Endodermal cell (in vitro differentiated cells): Measurements from ENCODE around the gene SLC4A4. TPM values are rescaled to one million over a fixed set of nuclear protein-coding genes. Genes with fewer than 3 reads are reported as not detected.

Experiments used
- DNase-seq: peaks from one replicate; pipeline ENCODE4 v3.0.0-alpha.2; 2017
- H3K27ac ChIP-seq: 2 replicates; pipeline ENCODE4 v1.5.1; 2013; ENCODE audit warnings: mild to moderate bottlenecking, low read depth, low read length, moderate library complexity
- H3K27me3 ChIP-seq: 2 replicates; pipeline ENCODE4 v1.6.1; 2013; ENCODE audit warnings: mild to moderate bottlenecking, low read length, moderate library complexity; ENCODE audit not compliant: insufficient read depth, control insufficient read depth, poor library complexity, severe bottlenecking
- H3K36me3 ChIP-seq: 2 replicates; pipeline ENCODE4 v1.7.0; 2013; ENCODE audit warnings: mild to moderate bottlenecking, low read length, moderate library complexity; ENCODE audit not compliant: control insufficient read depth, insufficient read depth
- H3K4me1 ChIP-seq: one replicate; pipeline ENCODE4 v1.7.0; 2013; ENCODE audit warnings: low read length; ENCODE audit not compliant: control insufficient read depth, insufficient read depth
- H3K4me3 ChIP-seq: 2 replicates; pipeline ENCODE4 v1.5.1; 2013; ENCODE audit warnings: mild to moderate bottlenecking, low read length, moderate library complexity
- H3K9ac ChIP-seq: 2 replicates; pipeline ENCODE4 v1.6.1; 2013; ENCODE audit warnings: mild to moderate bottlenecking, low read length, moderate library complexity; ENCODE audit not compliant: poor library complexity, severe bottlenecking; ENCODE audit errors: extremely low read depth
- H3K9me3 ChIP-seq: 2 replicates; pipeline ENCODE4 v1.6.1; 2013; ENCODE audit warnings: mild to moderate bottlenecking, low read length, moderate library complexity; ENCODE audit not compliant: control insufficient read depth
- H3K27ac Mint-ChIP-seq: 2 replicates; pipeline ENCODE4 v1.8.0; 2020; ENCODE audit warnings: mixed read lengths
- H3K27me3 Mint-ChIP-seq: 2 replicates; pipeline ENCODE4 v1.8.0; 2021; ENCODE audit warnings: mild to moderate bottlenecking, mixed read lengths; ENCODE audit not compliant: insufficient read depth
- H3K36me3 Mint-ChIP-seq: 2 replicates; pipeline ENCODE4 v1.8.0; 2020; ENCODE audit warnings: low read depth, mixed read lengths
- H3K4me1 Mint-ChIP-seq: 2 replicates; pipeline ENCODE4 v1.8.0; 2020; ENCODE audit warnings: mixed read lengths
- H3K4me3 Mint-ChIP-seq: 2 replicates; pipeline ENCODE4 v1.8.0; 2020; ENCODE audit warnings: mild to moderate bottlenecking, moderate library complexity, mixed read lengths
- H3K9me3 Mint-ChIP-seq: 2 replicates; pipeline ENCODE4 v1.8.0; 2020; ENCODE audit warnings: mild to moderate bottlenecking, mixed read lengths
- CTCF ChIP-seq: fragments of 200-600 bp; sonication (generic); conservative IDR thresholded peaks from 2 replicates; pipeline ENCODE4 v1.5.0; 2021; ENCODE audit warnings: antibody characterized with exemption, mild to moderate bottlenecking
- WGBS, 2 experiments: methylation state at CpG; one replicate each; pipeline versions ENCODE4 v1.1.5 to v1.1.7; 2013; ENCODE audit warnings: missing lambda C conversion rate in 2 of 2, mixed read lengths in 1 of 2; ENCODE audit not compliant: insufficient coverage in 1 of 2, insufficient read length in 1 of 2; 5-methylcytosine and 5-hydroxymethylcytosine counted together
- total RNA-seq, 2 donors: library from RNA; stranded (reverse); fragmentation: NEBNext Ultra II Directional in 1 of 2; extraction: Animal tissue kit (Norgen Biotek cat#: 25700) in 1 of 2; gene quantifications; 2 replicates in 1 of 2; 3 replicates in 1 of 2; pipeline ENCODE4 v1.2.1, GENCODE V29; 2021

Gene SLC4A4
- total RNA-seq, 2 donors from 2014 or later, result 3.3 to 3.8 TPM

GRCh38 chr4:71415491-71415890 lies 76.7 kb downstream of the SLC4A4 start:
- H3K4me3 Mint-ChIP-seq, result no peak overlapping the region
- no peak overlapping the region for H3K27ac ChIP-seq
- no peak for DNase-seq
- H3K9me3 ChIP-seq, result peaks cover 17% of the 10 kb centered on the region
- no peak overlapping the region for H3K4me3 ChIP-seq
- H3K9me3 Mint-ChIP-seq, result peaks cover 21% of the 10 kb centered on the region
- H3K36me3 Mint-ChIP-seq, result peaks cover 7% of the 10 kb centered on the region
- no peaks in the 10 kb centered on the region for H3K27me3 ChIP-seq
- H3K4me1 Mint-ChIP-seq, result no peaks in the 10 kb centered on the region
- H3K4me1 ChIP-seq, result no peaks in the 10 kb centered on the region
- TF ChIP-seq CTCF, result no peak
- no peak overlapping the region for H3K27ac Mint-ChIP-seq
- H3K9ac ChIP-seq, result no peak overlapping the region
- WGBS, 2 experiments, result 94 to 100% methylated on average over 1 to 2 of the region's 2 CpGs
- no peaks in the 10 kb centered on the region for H3K27me3 Mint-ChIP-seq
- no peaks in the 10 kb centered on the region for H3K36me3 ChIP-seq

DNA sequence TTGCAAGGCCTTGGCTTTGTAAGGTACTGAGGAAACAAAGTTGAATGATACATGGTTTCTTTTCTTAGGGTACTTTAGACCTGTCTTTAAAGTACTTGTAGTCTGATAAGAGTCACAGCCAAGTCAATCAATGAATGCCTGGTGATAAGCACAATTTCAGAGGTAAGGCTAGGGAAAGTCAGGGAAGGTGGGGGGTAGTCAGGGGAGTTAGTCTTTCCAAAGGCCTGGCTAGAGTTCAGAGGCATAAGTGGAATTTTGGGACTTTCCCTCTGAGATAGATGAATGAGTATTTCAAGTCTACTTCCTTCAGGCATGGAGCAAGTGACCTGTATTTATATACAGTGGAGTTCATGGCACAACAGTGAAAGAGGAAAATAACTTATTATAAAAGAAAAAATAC lies 78.3 kb downstream of the SLC4A4 start:
- peaks cover 28% of the 10 kb centered on the region for H3K9me3 Mint-ChIP-seq
- H3K4me3 Mint-ChIP-seq, result no peak overlapping the region
- no peak overlapping the region for H3K27ac Mint-ChIP-seq
- H3K4me1 Mint-ChIP-seq, result no peaks in the 10 kb centered on the region
- no peaks in the 10 kb centered on the region for H3K27me3 Mint-ChIP-seq
- no peak for DNase-seq
- peaks cover 7% of the 10 kb centered on the region for H3K36me3 Mint-ChIP-seq
- no peak for TF ChIP-seq CTCF
- no peak overlapping the region for H3K27ac ChIP-seq
- no peaks in the 10 kb centered on the region for H3K4me1 ChIP-seq
- no peak overlapping the region for H3K9ac ChIP-seq
- H3K4me3 ChIP-seq, result no peak overlapping the region
- H3K27me3 ChIP-seq, result no peaks in the 10 kb centered on the region
- peaks cover 17% of the 10 kb centered on the region for H3K9me3 ChIP-seq
- no peaks in the 10 kb centered on the region for H3K36me3 ChIP-seq

GRCh38 chr4:71426381-71427042 lies 87.7 kb downstream of the SLC4A4 start:
- Histone ChIP-seq H3K4me3 (no peak overlapping the region), H3K27me3 (no peaks in the 10 kb centered on the region), H3K27ac (no peak overlapping the region), H3K9ac (no peak overlapping the region), H3K4me1 (no peaks in the 10 kb centered on the region), H3K9me3 (peaks cover 15% of the 10 kb centered on the region), H3K36me3 (no peaks in the 10 kb centered on the region)
- no peak overlapping the region for H3K27ac Mint-ChIP-seq
- no peak overlapping the region for H3K4me3 Mint-ChIP-seq
- no peaks in the 10 kb centered on the region for H3K4me1 Mint-ChIP-seq
- TF ChIP-seq CTCF, result no peak
- DNase-seq, result no peak
- no peaks in the 10 kb centered on the region for H3K36me3 Mint-ChIP-seq
- H3K27me3 Mint-ChIP-seq, result no peaks in the 10 kb centered on the region
- peaks cover 16% of the 10 kb centered on the region for H3K9me3 Mint-ChIP-seq
- 93 to 100% methylated on average over 1 to 2 of the region's 2 CpGs for WGBS, 2 experiments
